GM19099 (cell line): Measurements from ENCODE around the gene DDX24.

ENCODE experiments used
- POLR2A ChIP-seq: IDR thresholded peaks from 3 replicates; pipeline ENCODE4 v1.6.1; 2011; ENCODE audit warnings: low read depth; ENCODE audit not compliant: insufficient read length; ENCODE audit errors: extremely low read depth

Gene DDX24

DNA sequence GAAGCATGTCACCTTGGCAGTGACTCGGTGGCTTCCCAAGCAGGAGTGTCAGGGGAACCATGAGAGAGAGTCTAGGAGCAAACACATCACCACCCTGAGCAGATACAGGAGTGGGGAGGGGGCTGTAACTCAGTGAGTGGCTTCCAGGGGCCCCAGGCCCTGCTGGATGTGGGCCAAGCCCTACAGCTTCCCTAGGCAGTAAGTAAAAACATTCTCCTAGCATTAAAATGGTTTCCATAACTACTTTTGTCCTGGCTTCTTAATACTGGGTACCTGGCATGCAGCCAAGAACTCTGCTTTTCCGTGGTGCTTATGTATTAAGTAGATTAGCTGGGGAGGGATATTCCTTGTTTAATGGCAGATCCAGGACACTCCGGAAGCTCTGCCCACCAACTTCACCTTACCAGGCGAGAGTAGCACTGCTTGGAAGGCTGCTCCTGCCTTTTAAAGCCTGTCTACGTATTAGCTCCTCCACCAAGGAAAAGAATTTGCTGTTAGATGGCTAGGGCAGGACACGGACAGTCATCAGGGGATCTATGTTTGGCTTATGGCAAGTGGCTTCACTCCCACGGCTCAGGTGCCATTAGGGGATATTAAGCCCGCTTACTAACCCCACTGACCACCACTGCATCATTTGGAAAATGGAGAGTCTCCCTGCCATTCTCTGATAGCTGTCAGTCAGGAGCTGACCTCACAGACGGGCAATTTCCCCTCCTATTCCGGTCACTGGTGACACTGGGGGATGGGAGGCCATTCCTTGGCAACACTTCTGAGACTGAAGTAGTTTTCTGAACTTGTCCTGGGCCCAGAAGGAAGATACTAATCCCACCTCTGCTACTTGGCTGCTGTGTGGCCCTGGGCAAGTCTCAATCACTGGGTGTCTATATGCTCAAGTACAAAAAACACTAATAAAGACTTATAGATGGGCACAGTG, 32.0 kb downstream of the DDX24 start:
- no peak for TF ChIP-seq POLR2A

DNA sequence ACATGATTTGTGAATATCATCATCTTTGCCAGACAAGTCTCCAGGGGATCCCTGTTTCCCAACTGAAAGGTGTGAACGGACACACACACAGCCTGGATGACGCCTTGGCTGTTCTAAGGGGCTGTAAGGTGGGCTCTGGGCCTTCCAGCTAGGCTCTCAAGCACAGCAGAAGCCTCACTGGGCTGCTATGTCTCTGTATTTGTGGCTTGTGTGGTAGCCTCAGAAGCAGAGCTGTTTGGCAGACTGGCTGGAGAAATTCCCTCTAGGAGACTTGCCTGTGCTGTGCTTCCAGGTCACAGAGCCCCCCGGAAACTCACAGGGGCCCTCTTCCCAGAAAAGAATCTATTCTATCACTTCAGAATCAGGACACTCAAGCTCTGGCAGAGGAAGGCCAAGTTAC, 33.4 kb downstream of the DDX24 start:
- TF ChIP-seq POLR2A: no peak

DNA sequence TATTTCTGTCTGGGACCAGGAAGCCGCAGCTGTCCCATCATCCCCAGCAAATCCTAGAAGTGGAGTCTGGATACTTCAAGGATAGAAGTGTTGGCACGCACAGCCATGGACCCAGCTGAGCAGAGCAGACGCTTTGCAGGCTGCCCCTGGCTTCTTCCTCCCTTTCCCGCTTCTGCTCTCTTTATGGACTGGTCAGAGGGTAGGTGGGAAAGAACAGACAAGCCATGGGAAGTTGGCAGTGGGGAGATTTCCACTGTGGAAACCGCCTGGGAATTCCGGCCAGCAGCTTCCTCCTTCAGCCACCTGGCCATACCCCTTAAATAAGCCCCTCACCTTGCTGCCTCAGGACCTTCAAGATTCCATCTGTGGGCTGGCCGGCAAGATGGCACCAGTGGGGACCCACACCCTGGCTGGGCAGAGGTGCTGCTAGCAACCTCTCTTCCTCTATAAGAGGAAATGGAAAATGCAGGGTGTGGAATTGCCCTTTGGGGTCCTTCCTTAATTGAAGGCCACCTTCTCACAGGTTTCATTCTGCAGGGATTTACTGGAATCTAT, 34.2 kb downstream of the DDX24 start:
- no peak for TF ChIP-seq POLR2A

DNA sequence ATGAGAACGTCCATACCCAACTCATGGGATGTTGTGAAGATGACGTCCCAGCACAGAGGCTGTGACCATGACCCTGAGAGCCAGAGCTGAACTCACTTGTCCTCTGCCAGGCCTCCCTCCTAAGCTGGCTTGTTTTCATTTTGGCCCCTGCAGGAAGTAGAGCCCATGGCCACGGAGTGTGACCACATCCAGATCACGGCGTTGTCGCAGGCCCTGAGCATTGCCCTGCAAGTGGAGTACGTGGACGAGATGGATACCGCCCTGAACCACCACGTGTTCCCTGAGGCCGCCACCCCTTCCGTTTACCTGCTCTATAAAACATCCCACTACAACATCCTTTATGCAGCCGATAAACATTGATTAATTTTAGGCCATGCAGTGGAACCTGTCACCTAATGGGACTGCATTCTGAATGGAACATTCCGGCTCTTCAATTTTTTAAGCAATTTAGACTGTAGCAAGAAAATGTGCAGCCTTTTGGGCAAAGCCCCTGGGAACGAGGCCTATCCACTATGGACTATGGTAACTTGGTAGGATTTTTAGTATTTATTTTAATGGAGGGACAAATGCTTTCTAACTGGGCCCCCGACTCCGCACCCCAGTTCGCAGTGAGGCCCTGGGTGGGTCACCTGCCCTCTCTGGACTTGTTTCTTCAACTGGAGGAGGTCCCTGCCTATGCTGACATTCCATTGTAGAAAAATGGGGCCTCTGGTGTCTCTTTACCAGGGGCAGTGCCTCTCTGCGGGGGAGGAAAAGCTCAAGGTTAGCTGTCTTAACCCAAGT, 35.2 kb downstream of the DDX24 start:
- TF ChIP-seq POLR2A: no peak

DNA sequence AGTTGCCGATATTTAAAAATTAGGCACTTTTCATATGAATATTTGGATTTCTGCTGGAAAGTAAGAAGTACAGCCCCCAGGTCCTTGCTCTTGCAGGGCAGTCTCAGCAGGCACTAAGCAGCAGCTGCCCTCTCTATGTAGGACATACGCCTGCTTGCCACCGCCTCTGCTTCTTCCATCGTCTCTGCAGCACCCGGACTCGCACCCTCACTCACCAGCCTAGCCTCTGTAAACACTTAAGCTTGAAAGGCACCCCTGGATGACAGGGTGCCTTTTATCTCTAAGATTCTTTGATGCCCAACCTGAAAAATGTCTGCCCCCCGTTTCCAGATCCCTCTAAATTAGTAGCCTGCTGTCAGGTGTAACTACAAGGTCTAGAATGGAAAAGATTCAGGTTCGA, 35.9 kb downstream of the DDX24 start:
- no peak for TF ChIP-seq POLR2A

DNA sequence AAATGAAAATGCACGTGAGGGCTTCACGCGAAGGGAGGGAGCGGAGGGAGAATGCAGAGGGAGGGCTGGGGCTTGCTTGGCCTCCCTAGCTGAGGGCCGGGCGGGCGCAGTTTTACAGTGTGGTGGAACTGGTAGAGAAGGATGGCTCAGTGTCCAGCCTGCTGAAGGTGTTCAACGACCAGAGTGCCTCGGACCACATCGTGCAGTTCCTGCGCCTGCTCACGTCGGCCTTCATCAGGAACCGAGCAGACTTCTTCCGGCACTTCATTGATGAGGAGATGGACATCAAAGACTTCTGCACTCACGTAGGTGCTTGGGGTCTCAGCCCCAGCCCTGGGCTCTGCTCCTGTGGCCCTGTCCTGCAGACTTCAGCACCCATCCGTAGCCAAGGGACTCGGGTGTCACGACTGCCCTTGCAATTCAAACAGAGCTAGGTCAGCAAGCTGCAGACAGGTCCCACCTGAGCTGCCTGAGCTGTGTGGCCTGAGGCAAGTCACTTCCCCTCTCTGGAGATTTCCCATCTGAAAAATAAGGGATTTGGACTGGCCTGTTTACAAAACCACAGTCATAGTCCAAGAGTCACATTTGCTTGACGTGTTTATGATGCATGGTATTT, 36.4 kb downstream of the DDX24 start:
- no peak for TF ChIP-seq POLR2A

DNA sequence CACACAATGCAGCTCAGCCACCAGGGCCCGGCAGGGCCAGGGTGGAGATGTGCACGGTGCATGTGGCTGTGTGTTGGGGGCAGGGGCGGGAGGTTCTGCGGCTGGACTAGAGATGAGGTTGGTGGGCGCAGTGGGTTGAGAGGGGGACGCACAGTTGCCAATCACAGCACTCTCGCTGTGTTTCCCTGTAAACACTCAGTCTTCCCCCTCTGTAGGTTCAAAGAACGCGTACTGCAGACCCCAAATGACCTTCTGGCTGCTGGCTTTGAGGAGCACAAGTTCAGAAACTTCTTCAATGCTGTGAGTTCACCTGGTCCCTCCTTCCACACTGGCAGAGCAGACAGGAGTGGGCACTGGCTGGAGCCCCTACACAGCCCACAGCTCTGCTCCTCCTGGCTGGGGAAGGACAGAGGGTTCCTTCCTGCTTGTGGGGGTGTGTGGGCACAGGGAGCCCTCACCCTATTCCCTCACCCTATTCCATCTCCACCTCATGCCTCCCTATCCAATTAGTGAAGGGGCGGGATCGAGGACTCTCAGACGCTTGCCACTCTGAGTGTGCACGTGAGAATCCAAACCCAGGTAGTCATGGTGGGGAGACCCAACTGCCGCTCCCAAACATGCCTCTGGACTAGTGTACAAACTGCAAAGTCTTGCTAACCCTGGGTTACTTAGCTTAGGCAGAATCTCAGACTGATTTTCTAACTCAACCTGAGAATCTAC, 37.1 kb downstream of the DDX24 start:
- no peak for TF ChIP-seq POLR2A

DNA sequence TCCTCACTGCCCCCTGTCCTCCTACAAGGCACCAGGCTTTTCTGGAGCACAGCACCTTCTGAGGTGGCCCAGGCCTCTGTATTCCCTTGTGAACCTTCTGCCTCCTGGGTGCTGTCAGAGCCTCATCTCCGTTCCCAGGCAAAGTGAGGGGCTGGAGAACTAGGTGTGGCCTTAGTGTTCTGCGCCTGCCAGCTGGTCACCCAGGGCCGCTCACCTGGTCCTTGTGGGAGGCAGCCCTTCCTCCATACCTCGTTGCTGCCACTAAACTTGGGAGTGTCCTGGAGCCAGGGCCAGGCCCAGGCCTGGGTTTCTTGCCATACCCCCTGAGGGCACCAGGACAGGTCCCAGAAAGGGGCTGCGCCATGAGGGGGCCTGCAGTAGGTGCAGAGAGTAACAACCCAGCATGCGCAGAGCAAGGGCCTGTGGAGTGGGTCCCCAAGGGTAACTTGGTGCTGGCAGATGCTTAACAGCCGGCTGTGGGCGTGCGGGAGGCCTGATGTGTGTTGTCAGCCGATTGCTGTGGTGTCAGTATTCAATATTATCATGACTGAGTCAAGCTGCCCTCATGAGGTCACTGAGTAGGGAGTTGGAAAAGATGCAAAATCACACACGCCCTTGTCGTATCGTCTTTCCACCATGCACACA, 37.8 kb downstream of the DDX24 start:
- TF ChIP-seq POLR2A: no peak

DNA sequence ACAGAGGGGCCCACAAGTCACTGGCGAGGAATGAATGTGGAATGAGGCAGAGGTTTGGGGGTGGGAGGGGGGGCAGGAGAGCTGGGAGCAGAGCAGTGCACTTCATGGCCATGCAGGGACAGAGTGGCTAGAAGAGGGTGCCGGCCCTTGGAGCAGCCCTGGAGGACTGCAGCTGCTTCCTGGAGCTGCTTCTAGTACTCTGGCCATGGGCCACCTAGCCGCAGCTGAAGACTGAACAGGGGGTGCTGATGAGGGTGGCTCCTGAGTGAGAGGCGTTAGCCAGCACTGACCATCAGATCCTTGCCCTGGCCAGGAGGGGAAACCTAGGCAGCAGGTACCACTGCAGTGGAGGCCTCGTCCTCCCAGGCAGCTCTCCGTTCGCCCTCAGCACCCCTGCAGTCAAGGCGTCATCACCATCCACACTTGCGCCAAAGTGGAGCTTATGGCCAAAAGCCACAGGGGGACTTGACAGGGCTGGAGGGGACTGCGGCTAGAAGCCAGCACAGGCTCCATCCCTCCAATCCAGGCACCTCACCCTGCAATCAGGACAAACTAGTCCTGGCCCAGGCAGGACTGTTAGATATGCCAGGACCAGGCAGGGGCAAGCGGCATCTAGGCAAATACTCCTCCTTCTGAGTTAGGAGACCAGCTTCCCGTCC, 38.4 kb downstream of the DDX24 start:
- no peak for TF ChIP-seq POLR2A

DNA sequence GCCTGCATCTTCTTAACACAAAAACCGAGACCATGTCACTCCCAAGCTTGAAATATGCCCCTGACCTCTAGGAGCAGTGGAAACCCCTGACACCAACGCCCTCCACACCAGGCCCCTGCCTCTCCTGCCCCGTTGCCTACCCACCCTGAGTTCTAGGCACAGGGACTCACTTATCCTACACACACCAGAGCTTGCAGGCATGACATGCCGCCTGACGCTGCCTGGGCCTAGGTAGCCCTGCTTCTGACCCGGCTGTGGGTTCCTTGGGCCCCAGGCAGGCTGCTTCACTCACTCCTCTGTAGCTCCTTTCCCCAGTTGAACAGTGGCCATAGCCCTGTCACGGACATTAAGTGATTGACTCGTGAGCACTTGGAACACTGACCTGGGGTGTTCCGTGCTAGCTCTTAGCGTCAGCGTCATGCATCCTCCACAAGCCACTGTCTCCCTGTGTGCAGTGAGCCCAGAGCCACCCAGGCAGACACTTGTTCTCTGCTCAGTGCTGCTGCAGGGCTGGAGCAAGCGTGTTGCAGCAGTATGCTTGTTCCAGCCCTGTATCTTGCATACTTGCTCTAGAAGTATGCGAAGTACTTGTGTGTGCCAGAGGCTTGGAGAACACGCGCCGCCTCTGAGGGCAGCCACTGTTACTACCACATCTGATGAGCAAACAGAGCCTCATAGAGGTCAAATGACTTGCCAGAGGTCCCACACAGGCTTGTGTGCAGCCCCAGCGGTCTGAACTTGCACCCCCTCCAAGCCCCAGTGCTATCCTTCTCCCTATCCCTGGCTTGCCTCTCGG, 39.3 kb downstream of the DDX24 start:
- TF ChIP-seq POLR2A: no peak

DNA sequence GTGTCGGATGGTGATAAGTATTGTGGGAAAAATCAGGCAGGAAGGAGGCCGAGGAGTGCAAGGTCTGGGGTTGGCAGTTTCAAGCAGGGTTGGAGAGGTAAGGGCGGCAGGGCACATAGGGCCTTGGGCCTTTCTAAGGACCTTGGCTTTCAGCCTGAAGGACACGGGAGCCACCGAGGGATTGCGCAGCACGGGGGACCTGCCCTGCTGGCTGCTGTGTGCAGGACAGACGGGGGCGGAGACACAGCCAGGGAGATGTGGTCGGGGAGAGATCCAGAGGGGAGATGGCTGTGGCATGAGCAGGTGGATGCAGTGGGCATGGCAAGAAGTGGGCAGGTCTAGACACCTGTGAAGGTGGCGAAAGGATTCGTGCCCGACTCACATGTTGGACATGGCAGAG, 40.2 kb downstream of the DDX24 start:
- no peak for TF ChIP-seq POLR2A

DNA sequence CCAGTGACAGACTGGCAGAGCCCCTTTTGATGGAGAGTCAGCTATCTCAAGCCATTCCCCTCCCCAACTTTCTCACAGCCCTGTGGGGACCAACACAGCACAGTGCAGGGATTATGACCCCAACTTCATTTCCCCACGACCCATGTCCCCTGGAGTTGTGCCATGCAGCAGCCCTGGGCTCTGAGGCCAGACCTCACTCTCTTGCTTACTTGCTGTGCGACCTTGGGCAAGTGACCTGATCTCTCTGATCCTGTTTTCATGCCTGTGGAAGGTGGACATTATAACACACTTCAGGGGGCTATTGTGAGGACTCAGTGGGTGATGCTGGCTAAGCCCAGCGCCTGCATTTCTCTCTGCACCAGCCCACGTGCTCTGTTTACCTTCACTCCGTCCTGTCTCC, 40.8 kb downstream of the DDX24 start:
- TF ChIP-seq POLR2A: no peak

DNA sequence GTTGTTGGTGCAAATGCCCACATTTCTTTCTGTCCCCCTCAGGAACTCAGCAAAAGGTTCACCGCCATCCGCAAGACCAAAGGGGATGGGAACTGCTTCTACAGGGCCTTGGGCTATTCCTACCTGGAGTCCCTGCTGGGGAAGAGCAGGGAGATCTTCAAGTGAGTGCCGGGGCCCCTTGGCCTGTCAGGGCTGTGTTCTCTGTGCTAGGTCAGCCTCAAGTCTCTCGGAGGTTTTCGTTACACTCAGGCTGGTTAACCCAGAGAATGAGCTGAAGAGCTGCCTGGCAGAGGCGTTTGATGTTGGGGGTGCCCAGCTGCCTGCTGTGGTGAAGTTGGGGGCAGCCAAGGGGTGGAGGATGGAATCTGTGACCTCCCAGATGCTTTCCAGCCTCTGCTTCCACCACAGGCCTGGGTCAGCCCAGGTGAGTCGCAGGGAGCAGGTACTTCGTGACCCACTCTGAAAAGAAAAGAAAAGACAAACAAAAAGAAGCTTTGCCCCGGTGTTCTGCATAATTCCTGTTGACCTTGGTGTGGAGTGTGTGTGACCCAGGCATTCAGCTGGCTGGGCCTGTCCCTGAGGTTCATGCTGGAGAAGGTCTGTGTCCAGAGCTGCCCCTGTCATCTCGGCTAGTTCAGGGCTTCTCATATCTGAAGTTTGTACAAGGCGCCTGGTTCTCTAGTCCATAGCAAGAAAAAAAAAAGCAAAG, 41.9 kb downstream of the DDX24 start:
- TF ChIP-seq POLR2A: no peak

DNA sequence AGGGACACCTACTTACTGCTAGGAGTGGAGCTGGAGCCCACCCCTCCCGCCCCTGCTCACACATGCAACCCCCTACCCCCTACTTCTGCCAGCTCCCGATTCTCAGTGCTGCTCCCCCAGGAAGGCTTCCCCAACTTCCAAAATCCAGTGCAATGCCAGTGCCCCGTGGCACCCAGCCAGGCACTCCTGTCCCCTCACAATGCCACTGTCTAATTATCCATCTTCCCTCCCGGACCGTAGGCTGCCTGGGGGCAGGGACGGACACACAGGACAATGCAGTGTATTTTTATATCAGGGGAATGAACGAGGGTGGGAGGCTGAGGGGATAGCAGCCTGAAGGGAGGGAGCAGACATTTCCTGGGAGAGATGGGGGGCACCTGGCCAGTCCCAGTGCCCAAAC, 42.5 kb downstream of the DDX24 start:
- no peak for TF ChIP-seq POLR2A
